IMR-90 (cell line): ENCODE measurements around the gene PARD3. TPM values are rescaled to one million over a fixed set of nuclear protein-coding genes. Genes with fewer than 3 reads are reported as not detected.

Experiments
- ATAC-seq: fragments of 200-7000 bp; cut with Tn5 transposase; 2 replicates; pipeline ENCODE4 v1.9.1; 2020; ENCODE audit warnings: low read depth, mild to moderate bottlenecking, moderate library complexity
- BruUV-seq: library from RNA; stranded (reverse); fragments of 400-500 nt; replicated peaks from 2 replicates; lab custom pipeline; 2021; lab: Mats Ljungman, UMichigan
- CTCF ChIA-PET: fragments of 300-600 bp; formaldehyde crosslinking; extraction: SDS; loops from one replicate; lab custom pipeline; 2021; ENCODE audit warnings: antibody characterized with exemption; lab: Yijun Ruan, JAX
- POLR2A ChIA-PET: fragments of 300-600 bp; sonication (Branson Sonifier 250); formaldehyde crosslinking; loops from one replicate; lab custom pipeline; 2022; ENCODE audit warnings: antibody characterized with exemption; ENCODE audit not compliant: unreplicated experiment; lab: Charles Lee
- DNase-seq: peaks from one replicate; pipeline ENCODE4 v3.0.0; 2013
- H2AFZ ChIP-seq: replicated peaks from 2 replicates; pipeline ENCODE3; 2013; ENCODE audit warnings: low read length, mild to moderate bottlenecking; ENCODE audit not compliant: poor library complexity
- H2AK5ac ChIP-seq: 2 replicates; pipeline ENCODE4 v1.6.1; 2013; ENCODE audit warnings: low read depth, low read length, inconsistent platforms
- H2AK9ac ChIP-seq: replicated peaks from 2 replicates; pipeline ENCODE3; 2013; ENCODE audit warnings: mild to moderate bottlenecking, low read depth, low read length, moderate library complexity; ENCODE audit not compliant: poor library complexity
- H2BK120ac ChIP-seq: 2 replicates; pipeline ENCODE4 v1.6.1; 2013; ENCODE audit warnings: low read depth, low read length, inconsistent platforms
- H2BK15ac ChIP-seq: 3 replicates; pipeline ENCODE4 v1.6.1; 2013; ENCODE audit warnings: low read depth, low read length, inconsistent platforms
- H2BK20ac ChIP-seq: 2 replicates; pipeline ENCODE4 v1.6.1; 2013; ENCODE audit warnings: low read depth, mild to moderate bottlenecking, inconsistent platforms, low read length, moderate library complexity
- H2BK5ac ChIP-seq: 2 replicates; pipeline ENCODE4 v1.6.1; 2013; ENCODE audit warnings: mild to moderate bottlenecking, low read depth, low read length, inconsistent platforms; ENCODE audit not compliant: poor library complexity, severe bottlenecking
- H3K14ac ChIP-seq: replicated peaks from 2 replicates; pipeline ENCODE4 v1.6.1; 2013; ENCODE audit warnings: low read depth, low read length, inconsistent platforms
- H3K18ac ChIP-seq: 2 replicates; pipeline ENCODE4 v1.6.1; 2013; ENCODE audit warnings: low read depth, low read length, control low read depth
- H3K23ac ChIP-seq: 2 replicates; pipeline ENCODE4 v1.6.1; 2013; ENCODE audit warnings: low read depth, low read length, inconsistent platforms
- H3K27ac ChIP-seq: 2 replicates; pipeline ENCODE4 v1.5.1; 2013; ENCODE audit warnings: mild to moderate bottlenecking, control low read depth, low read length; ENCODE audit not compliant: insufficient read depth
- H3K27me3 ChIP-seq: 2 replicates; pipeline ENCODE4 v1.6.1; 2013; ENCODE audit warnings: low read length; ENCODE audit not compliant: control insufficient read depth, insufficient read depth
- H3K36me3 ChIP-seq: 2 replicates; pipeline ENCODE4 v1.6.1; 2013; ENCODE audit warnings: low read length, mixed read lengths; ENCODE audit not compliant: control insufficient read depth, insufficient read depth
- H3K4ac ChIP-seq: 2 replicates; pipeline ENCODE4 v1.6.1; 2013; ENCODE audit warnings: low read depth, low read length, inconsistent platforms
- H3K4me1 ChIP-seq: 2 replicates; pipeline ENCODE4 v1.6.1; 2013; ENCODE audit warnings: low read length, mixed read lengths; ENCODE audit not compliant: control insufficient read depth, insufficient read depth
- H3K4me2 ChIP-seq: 2 replicates; pipeline ENCODE4 v1.6.1; 2013; ENCODE audit warnings: low read depth, mild to moderate bottlenecking, control low read depth, low read length, moderate library complexity
- H3K4me3 ChIP-seq: 2 replicates; pipeline ENCODE4 v1.5.1; 2013; ENCODE audit warnings: low read depth, mild to moderate bottlenecking, control low read depth, low read length, moderate library complexity; ENCODE audit not compliant: insufficient read depth
- H3K56ac ChIP-seq: 2 replicates; pipeline ENCODE4 v1.6.1; 2013; ENCODE audit warnings: low read length, inconsistent platforms; ENCODE audit not compliant: insufficient read depth; ENCODE audit errors: extremely low read depth
- H3K79me1 ChIP-seq, 2 experiments: 2 replicates each; pipeline ENCODE4 v1.6.1; 2013; ENCODE audit warnings: low read length in 2 of 2, inconsistent platforms in 1 of 2, low read depth in 1 of 2
- H3K9ac ChIP-seq: 2 replicates; pipeline ENCODE4 v1.6.1; 2013; ENCODE audit warnings: low read depth, low read length, control low read depth
- H3K9me1 ChIP-seq: 2 replicates; pipeline ENCODE4 v1.6.1; 2013; ENCODE audit warnings: low read length, inconsistent platforms; ENCODE audit not compliant: insufficient read depth
- H3K9me3 ChIP-seq: 2 replicates; pipeline ENCODE4 v1.6.1; 2013; ENCODE audit warnings: low read length; ENCODE audit not compliant: control insufficient read depth, insufficient read depth
- H4K20me1 ChIP-seq: 2 replicates; pipeline ENCODE4 v1.6.1; 2013; ENCODE audit warnings: low read length, inconsistent platforms; ENCODE audit not compliant: insufficient read depth
- H4K5ac ChIP-seq: 2 replicates; pipeline ENCODE4 v1.6.1; 2013; ENCODE audit warnings: mild to moderate bottlenecking, low read depth, low read length, control low read depth
- H4K8ac ChIP-seq, 2 experiments: 2 replicates each; pipeline ENCODE4 v1.6.1; 2013; ENCODE audit warnings: low read depth in 2 of 2, low read length in 2 of 2, control low read depth in 1 of 2, inconsistent platforms in 1 of 2
- H4K91ac ChIP-seq: 2 replicates; pipeline ENCODE4 v1.6.1; 2013; ENCODE audit warnings: low read depth, low read length, inconsistent platforms; ENCODE audit not compliant: insufficient read depth
- BHLHE40 ChIP-seq: fragments of 150-350 bp; IDR thresholded peaks from 2 replicates; pipeline ENCODE4 v1.6.1; 2016; ENCODE audit warnings: mild to moderate bottlenecking, low read depth, low read length
- CHD1 ChIP-seq: IDR thresholded peaks from 2 replicates; pipeline ENCODE4 v1.6.1; 2012; ENCODE audit warnings: low read depth, low read length, improper control_type of control experiment
- FOS ChIP-seq: fragments of 150-350 bp; IDR thresholded peaks from 2 replicates; pipeline ENCODE4 v1.6.1; 2016; ENCODE audit warnings: low read depth, low read length
- MAFK ChIP-seq: IDR thresholded peaks from 2 replicates; pipeline ENCODE4 v1.6.1; 2012; ENCODE audit warnings: low read depth, low read length, improper control_type of control experiment
- MAZ ChIP-seq: IDR thresholded peaks from 2 replicates; pipeline ENCODE4 v1.6.1; 2012; ENCODE audit warnings: low read depth, mild to moderate bottlenecking, low read length, improper control_type of control experiment, moderate library complexity, borderline replicate concordance
- MXI1 ChIP-seq: IDR thresholded peaks from 2 replicates; pipeline ENCODE4 v1.6.1; 2012; ENCODE audit warnings: low read depth, mild to moderate bottlenecking, low read length, moderate library complexity, borderline replicate concordance
- NFE2L2 ChIP-seq: fragments of 150-350 bp; IDR thresholded peaks from 2 replicates; pipeline ENCODE4 v1.6.1; 2016; ENCODE audit warnings: low read depth, mild to moderate bottlenecking, low read length
- POLR2A ChIP-seq: IDR thresholded peaks from 2 replicates; pipeline ENCODE4 v1.6.1; 2012; ENCODE audit warnings: mild to moderate bottlenecking, low read depth, low read length
- RAD21 ChIP-seq: IDR thresholded peaks from 2 replicates; pipeline ENCODE4 v1.6.1; 2012; ENCODE audit warnings: low read length, improper control_type of control experiment
- RCOR1 ChIP-seq: IDR thresholded peaks from 2 replicates; pipeline ENCODE4 v1.6.1; 2012; ENCODE audit warnings: mild to moderate bottlenecking, low read length, improper control_type of control experiment; ENCODE audit not compliant: insufficient replicate concordance
- RFX5 ChIP-seq: IDR thresholded peaks from 2 replicates; pipeline ENCODE4 v1.8.0; 2012; ENCODE audit warnings: low read depth, mild to moderate bottlenecking, low read length, moderate library complexity
- SMC3 ChIP-seq: fragments of 150-350 bp; IDR thresholded peaks from 2 replicates; pipeline ENCODE4 v1.6.1; 2016; ENCODE audit warnings: low read depth, mild to moderate bottlenecking, antibody characterized with exemption, low read length, moderate library complexity
- dilution Hi-C: fragments of 300-500 bp; cut with HindIII; formaldehyde crosslinking; loops from one replicate; pipeline ENCODE4 v1.14.3; 2018; ENCODE audit warnings: low sequenced_read_pairs; ENCODE audit not compliant: unreplicated experiment
- in situ Hi-C: fragments of 300-500 bp; cut with MboI; formaldehyde crosslinking; loops from 3 replicates; pipeline ENCODE4 v1.14.3; 2019; ENCODE audit warnings: low sequenced_read_pairs, inconsistent platforms, mixed read lengths
- intact Hi-C: fragments of 100-400 bp; cut with micrococcal nuclease; formaldehyde crosslinking; loops from 2 replicates; pipeline ENCODE4 v1.10.0; 2022
- polyA plus RNA-seq, 3 experiments: library from polyadenylated mRNA; depleted of rRNA; stranded (reverse); fragments of >200 nt; gene quantifications; 2 replicates each; pipeline ENCODE4 v1.2.3, GENCODE V29; 2012; ENCODE audit warnings: low replicate concordance in 1 of 3
- total RNA-seq: library from RNA; depleted of rRNA; stranded (reverse); fragments of >200 nt; gene quantifications from 2 replicates; pipeline ENCODE4 v1.2.3, GENCODE V29; 2012
- TF ChIP-seq, protein P1 (sequence below): fragments of 150-350 bp; IDR thresholded peaks from 2 replicates; pipeline ENCODE4 v1.6.1; 2016; ENCODE audit warnings: low read depth, mild to moderate bottlenecking, low read length, moderate library complexity, borderline replicate concordance
- TF ChIP-seq, protein P2 (sequence below): fragments of 150-350 bp; IDR thresholded peaks from 2 replicates; pipeline ENCODE4 v1.6.1; 2017; ENCODE audit warnings: mild to moderate bottlenecking, antibody characterized with exemption, low read length, low read depth
- TF ChIP-seq, protein P3 (sequence below): conservative IDR thresholded peaks from 2 replicates; pipeline ENCODE4 v1.5.1; 2012; ENCODE audit warnings: mild to moderate bottlenecking, low read depth, low read length, improper control_type of control experiment

PARD3 gene
- total and polyA plus RNA-seq, 2 of the 4 experiments (the other 2 are of a cell fraction), result 14.6 to 37.5 TPM

DNA sequence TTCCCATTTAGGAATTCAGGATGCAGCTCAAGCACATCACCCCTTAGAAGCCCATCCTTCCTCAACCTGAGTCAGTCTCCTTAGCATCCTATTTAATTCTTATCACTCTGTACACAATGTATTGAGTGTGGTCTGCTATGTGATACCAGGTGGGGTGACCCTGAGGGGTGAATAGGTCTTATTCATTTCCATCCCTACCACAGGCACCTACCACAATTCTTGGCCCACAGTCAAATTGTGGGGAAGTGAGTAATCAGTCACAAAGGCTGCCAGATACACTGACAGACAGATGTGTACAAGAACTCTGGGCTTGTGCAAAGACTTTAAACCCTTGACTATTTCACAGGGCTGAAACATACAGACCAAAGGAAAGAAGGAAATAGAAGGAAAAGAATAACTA lies 560.5 kb downstream of the PARD3 start:
- Histone ChIP-seq H3K9me1 (0 out of 2 replicates have a peak, but pooled peaks cover 3% of the 10 kb centered on the region), H3K23ac (no peak overlapping the region), H3K4me1 (no peaks in the 10 kb centered on the region), H3K27me3 (no peaks in the 10 kb centered on the region), H3K36me3 (no peaks in the 10 kb centered on the region), H2AK5ac (no peak overlapping the region), H4K91ac (no peak overlapping the region), H2BK15ac (no peak overlapping the region), H3K4ac (no peak overlapping the region), H2AFZ (no peak overlapping the region), H2BK5ac (no peak overlapping the region), H4K20me1 (no peaks in the 10 kb centered on the region), H3K9ac (no peak overlapping the region), H3K18ac (no peak overlapping the region), H2BK120ac (no peak overlapping the region), H3K56ac (no peak overlapping the region), H2AK9ac (no peak overlapping the region), H4K8ac (no peak overlapping the region), H2BK20ac (no peak overlapping the region), H3K9me3 (peaks cover 5% of the 10 kb centered on the region), H4K5ac (no peak overlapping the region), H3K79me1 (no peaks in the 10 kb centered on the region), H3K4me3 (no peak overlapping the region), H3K4me2 (no peak overlapping the region), H3K14ac (no peak overlapping the region), H3K27ac (no peak overlapping the region)
- TF ChIP-seq RFX5, result no peak
- TF ChIP-seq POLR2A, result no peak
- TF ChIP-seq SMC3, result no peak
- no peak for TF ChIP-seq MXI1
- no peak for TF ChIP-seq BHLHE40
- TF ChIP-seq CHD1, result no peak
- TF ChIP-seq FOS, result no peak
- no peak for TF ChIP-seq NFE2L2
- no peak for TF ChIP-seq RCOR1
- TF ChIP-seq, protein P1, sequence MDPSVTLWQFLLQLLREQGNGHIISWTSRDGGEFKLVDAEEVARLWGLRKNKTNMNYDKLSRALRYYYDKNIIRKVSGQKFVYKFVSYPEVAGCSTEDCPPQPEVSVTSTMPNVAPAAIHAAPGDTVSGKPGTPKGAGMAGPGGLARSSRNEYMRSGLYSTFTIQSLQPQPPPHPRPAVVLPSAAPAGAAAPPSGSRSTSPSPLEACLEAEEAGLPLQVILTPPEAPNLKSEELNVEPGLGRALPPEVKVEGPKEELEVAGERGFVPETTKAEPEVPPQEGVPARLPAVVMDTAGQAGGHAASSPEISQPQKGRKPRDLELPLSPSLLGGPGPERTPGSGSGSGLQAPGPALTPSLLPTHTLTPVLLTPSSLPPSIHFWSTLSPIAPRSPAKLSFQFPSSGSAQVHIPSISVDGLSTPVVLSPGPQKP, result no peak
- TF ChIP-seq, protein P2, sequence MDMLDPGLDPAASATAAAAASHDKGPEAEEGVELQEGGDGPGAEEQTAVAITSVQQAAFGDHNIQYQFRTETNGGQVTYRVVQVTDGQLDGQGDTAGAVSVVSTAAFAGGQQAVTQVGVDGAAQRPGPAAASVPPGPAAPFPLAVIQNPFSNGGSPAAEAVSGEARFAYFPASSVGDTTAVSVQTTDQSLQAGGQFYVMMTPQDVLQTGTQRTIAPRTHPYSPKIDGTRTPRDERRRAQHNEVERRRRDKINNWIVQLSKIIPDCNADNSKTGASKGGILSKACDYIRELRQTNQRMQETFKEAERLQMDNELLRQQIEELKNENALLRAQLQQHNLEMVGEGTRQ, result no peak
- TF ChIP-seq RAD21, result no peak
- TF ChIP-seq MAZ, result no peak
- TF ChIP-seq MAFK, result no peak
- TF ChIP-seq, protein P3, sequence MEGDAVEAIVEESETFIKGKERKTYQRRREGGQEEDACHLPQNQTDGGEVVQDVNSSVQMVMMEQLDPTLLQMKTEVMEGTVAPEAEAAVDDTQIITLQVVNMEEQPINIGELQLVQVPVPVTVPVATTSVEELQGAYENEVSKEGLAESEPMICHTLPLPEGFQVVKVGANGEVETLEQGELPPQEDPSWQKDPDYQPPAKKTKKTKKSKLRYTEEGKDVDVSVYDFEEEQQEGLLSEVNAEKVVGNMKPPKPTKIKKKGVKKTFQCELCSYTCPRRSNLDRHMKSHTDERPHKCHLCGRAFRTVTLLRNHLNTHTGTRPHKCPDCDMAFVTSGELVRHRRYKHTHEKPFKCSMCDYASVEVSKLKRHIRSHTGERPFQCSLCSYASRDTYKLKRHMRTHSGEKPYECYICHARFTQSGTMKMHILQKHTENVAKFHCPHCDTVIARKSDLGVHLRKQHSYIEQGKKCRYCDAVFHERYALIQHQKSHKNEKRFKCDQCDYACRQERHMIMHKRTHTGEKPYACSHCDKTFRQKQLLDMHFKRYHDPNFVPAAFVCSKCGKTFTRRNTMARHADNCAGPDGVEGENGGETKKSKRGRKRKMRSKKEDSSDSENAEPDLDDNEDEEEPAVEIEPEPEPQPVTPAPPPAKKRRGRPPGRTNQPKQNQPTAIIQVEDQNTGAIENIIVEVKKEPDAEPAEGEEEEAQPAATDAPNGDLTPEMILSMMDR, result no peak
- dilution Hi-C loops (no loop called here), intact Hi-C loops (no loop called here), in situ Hi-C loops (no loop called here)
- no TSS peak for BruUV-seq
- CTCF ChIA-PET, result no interaction called here
- DNase-seq (peak; percentile 48), ATAC-seq (no peak)
- POLR2A ChIA-PET, result no interaction called here
